GM19043 (cell line): ENCODE results near the gene GJB3.
"Not testable (repeated sequence)": the region's sequence is repeated elsewhere in the genome, so short reads cannot be mapped to it uniquely, and the experiment has no call there.

Experiments
- ATAC-seq: cut with Tn5 transposase; IDR thresholded peaks from one replicate; pipeline ENCODE4 v1.9.1; 2021; ENCODE audit warnings: low read depth; ENCODE audit not compliant: unreplicated experiment

GJB3 gene

DNA sequence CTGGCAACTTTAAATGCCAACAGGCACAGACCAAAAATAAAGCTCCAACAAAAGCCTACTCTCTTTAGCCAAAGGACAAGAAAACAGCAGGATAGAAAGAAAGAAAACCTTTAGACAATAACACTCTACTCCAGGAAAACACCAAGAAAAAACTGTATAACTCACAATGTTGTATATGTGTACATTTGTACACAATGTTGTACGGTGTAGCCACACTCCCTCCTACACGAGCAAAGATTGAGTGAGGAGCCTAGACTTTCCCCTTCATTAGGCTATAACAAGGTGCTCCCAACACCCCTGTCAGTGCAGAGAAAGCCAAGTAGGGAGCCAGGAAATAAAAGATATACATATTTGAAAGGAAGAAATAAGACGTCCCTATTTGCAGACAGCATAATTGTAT is 35.8 kb downstream of the GJB3 start:
- ATAC-seq: no peak

DNA sequence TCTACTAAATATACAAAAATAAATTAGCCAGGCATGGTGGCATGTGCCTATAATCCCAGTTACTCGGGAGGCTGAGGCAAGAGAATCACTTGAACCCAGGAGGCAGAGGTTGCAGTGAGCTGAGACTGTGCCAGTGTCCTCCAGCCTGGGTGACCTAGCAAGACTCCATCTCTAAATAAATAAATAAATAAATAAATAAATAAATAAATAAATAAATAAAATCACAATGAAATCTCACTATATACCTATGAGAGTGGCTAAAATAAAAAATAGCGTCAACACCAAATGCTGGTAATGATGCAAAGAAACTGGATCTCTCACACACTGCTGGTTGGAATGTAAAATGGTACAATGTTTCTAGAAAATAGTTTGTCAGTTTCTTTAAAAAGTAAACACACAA is 37.8 kb downstream of the GJB3 start:
- not testable (repeated sequence) for ATAC-seq

DNA sequence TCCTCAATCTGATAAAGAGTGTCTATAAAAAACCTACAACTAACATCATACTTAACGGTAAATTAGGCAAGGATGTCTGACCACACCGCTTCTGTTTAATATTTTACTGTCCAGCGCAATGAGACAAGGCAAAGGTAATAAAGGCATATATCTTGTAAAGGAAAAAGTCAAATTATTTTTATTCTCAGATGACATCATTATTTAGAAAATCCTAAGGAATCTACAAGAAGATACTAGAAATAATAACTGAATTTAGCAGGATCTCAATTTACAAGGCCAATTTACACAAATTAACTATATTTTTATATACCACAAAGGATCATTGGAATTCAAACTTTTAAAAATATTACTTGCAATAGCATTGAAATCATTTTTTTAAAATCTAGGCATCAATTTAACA is 41.2 kb downstream of the GJB3 start:
- no peak for ATAC-seq

DNA sequence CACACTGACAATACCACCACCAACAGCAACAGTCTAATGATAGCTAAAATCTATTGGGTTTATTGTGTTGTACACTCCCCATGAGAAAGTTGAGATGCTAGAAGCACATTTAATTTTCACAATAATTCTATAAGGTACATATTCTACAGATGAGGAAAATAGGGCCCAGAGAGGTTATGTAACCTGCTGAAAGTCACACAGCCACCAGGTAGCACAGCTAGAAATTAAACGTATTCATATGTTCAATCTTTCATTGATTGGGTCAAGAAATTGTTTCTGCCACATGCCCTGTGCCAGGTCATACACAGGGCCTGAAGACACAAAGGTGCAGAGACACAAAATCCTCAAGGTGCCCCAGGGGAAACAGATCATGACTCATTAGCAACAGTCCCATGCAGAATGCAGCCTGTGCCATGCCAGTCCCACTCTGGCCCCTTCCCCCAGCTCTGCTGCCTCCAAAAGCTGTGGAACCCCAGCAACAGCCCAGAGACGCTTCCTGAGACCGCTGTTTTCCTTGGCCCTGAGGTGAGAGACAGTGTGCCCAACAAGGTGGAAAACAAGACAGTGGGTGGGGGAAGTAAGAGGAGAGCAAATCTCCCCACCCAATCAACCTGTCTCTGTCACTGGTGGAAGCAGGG is 43.9 kb downstream of the GJB3 start:
- no peak for ATAC-seq

DNA sequence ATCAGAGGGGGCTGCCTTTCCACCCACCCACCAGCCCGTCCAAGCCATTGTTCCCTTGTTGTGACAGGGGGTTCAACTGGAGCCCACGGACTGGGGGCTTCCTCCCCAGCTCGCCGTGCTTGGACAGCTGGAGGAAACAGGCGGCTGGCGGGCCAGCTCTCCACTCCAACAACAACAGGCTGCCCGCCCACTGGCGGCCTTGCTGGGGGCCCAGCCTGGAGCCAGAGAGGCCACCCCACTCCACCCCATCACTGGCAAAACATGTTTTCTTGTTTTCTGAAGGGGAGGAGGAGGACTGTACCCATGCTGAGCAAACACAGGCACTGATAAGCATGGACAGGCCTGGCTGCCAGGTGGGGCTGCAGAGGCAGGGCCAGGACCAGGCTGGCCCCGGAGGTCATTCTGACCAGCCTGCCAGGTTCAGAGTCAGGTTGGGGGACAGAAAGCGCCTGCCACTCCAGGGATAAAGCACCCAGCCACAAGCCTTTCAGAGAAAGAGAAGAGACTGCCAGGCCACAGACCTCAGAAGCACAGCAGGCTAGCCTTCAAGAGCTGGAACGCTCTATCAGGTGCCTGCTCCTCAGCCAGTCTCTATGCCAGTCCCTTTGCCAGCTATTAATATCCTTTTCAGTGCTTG is 44.6 kb downstream of the GJB3 start:
- ATAC-seq: no peak

DNA sequence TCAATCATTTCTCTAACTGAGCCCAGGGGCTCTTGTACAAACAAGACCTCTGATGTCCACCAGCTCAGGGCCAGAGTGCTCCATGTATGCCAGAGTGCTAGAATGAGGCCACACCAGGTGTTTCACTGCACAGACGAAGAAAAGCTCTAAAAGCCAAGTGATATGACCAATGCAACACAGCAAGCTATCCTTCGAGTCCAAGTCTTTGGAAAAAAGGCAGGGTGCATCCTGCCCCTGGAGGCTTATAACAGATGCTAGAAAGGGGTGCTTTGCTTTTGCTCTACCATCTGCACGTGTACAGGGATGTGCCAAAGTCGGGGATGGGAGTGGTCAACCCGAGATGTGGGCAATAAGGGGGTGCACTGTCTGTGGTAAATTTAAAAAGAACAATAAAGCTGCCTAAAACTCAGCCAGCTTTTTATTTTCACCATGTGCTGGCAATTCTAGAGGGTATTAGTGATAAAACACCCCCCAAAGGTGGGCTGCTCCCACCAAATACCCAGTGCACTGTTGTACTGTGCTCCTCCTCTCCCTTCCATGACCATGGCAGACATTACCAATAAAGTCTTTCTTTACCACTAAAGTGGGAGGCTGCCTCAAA is 46.4 kb downstream of the GJB3 start:
- no peak for ATAC-seq

DNA sequence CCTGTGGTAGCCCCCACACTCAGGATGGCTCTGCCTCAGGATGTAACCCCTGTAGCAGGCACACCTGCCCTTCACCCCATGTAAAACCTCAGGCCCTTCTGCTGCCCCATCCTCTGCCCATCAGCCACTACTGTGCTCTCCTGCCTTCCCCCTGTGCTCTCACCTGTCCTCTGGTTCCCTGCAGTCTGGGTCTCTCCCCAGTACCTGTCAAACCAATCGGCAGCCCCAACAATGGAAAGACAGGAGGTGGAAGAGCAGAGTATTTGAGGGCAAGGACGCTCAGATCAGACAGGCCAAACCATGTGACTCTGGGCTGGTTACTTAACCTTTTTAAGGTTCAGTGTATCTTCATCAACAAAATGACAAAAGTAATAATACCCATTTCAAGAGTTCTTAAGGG is 47.6 kb downstream of the GJB3 start:
- no peak for ATAC-seq

DNA sequence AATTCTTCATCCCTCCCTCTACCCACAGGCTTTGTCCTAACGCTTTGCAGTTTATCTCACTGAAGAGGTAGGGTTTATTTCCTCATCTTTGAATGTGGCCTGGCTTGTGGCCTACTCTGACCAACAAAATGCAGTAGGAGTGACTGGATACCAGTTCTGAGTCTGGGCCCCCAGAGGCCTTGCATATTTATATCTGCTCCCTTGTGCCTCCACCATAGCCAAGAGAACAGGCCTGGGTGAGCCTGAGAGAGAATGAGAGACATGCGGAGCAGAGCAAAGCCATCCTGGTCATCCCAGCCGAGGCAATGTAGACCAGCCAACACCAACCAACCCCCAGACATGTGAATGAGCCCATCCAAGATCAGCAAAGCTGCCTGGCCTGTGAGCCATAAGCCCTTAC is 48.2 kb downstream of the GJB3 start:
- no peak for ATAC-seq

DNA sequence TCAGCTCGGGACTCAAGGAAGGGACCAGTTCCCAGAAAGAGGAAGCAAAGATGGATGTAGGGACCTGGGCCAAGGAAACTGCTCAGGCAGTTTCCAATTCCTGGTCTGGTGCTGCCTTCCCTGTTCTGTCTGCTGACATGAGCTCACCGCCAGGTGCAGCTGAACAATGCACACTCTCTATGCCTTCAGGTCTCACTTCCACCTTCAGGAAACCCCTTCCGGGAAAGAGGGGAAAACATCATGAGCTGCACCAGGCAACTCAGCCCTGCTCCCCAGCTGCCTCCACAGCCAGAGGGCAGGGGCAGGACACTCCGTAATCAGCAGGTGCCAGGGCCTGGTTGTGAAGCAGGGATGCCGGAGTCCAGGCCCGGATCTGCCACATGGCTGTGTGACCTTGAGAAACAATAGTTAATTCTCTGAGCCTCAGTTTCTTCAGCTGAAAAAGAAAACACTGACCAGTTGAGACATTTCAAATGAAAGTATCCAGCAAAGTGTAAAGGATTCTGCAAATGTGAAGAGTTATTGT is 50.8 kb downstream of the GJB3 start:
- no peak for ATAC-seq

DNA sequence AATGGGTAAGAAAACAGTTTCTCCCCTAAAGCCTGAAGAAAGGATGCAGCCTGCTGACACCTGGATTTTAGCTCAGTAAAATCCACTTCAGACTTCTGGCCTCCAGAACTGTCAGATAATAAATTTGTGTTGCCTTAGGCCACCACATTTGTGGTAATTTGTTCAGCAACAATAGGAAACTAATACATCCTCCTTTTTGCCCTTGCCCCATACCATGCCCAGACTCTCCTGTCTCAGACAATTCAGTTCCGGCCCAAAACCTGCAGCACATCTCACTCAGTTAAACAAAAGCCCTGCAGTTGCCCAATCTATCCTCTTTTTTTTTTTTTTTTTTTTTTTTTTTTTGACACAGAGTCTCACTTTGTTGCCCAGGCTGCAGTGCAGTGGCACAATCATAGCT is 52.7 kb downstream of the GJB3 start:
- no peak for ATAC-seq
